HUES48 (cell line): ENCODE results near the gene APEX2.

Source experiments
- H3K27ac ChIP-seq: one replicate; pipeline ENCODE4 v1.7.0; 2013; ENCODE audit warnings: low read depth, low read length, inconsistent platforms
- H3K27me3 ChIP-seq: 2 replicates; pipeline ENCODE4 v1.6.1; 2013; ENCODE audit warnings: mild to moderate bottlenecking, low read length; ENCODE audit not compliant: control insufficient read depth, insufficient read depth
- H3K36me3 ChIP-seq: 2 replicates; pipeline ENCODE4 v1.6.1; 2013; ENCODE audit warnings: low read length; ENCODE audit not compliant: control insufficient read depth, insufficient read depth
- H3K4me1 ChIP-seq: 2 replicates; pipeline ENCODE4 v1.6.1; 2013; ENCODE audit warnings: mild to moderate bottlenecking, low read length; ENCODE audit not compliant: control insufficient read depth, insufficient read depth
- H3K4me3 ChIP-seq: 2 replicates; pipeline ENCODE4 v1.5.1; 2013; ENCODE audit warnings: mild to moderate bottlenecking, low read depth, low read length
- H3K9ac ChIP-seq: 2 replicates; pipeline ENCODE4 v1.6.1; 2013; ENCODE audit warnings: mild to moderate bottlenecking, low read depth, low read length, moderate library complexity
- H3K9me3 ChIP-seq: 2 replicates; pipeline ENCODE4 v1.6.1; 2013; ENCODE audit warnings: low read length; ENCODE audit not compliant: control insufficient read depth, insufficient read depth

Gene APEX2

DNA sequence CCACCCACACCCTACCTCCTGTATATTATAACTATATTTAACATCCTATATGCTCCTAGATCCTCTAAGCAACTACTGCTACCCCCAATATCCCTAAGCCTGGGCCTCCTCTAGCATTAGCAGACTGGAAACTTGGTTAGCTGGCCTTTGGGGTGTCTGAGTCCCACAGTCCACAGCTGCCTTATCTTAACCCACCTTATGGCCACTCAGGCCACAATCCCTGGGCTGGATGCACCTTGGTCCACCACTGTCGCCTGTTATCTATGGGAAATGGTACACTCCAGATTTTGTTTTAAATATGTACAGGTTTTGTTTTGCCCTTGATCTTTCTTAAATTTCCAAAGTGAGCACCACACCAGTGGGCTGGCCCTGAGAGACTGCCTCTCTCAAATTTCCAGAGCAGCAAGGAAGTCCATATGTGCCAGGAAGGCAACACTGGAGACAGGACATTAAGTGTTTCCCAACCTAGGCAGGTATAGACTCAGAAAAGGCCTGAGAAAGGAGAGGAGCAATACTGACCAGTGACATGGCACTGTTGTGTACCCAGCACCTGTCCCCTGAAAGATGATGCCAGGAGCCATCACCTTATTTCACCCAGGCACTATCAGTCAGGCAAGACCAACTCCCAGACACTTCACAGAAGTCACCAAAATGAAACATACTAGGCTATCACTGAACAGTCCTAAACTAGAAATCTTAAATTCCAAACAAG is 7.1 kb upstream of the APEX2 start:
- H3K36me3 ChIP-seq, result no peaks in the 10 kb centered on the region
- no peak overlapping the region for H3K27ac ChIP-seq
- no peaks in the 10 kb centered on the region for H3K27me3 ChIP-seq
- H3K9me3 ChIP-seq, result peaks cover 51% of the 10 kb centered on the region
- H3K9ac ChIP-seq, result no peak overlapping the region
- H3K4me3 ChIP-seq, result no peak overlapping the region
- H3K4me1 ChIP-seq, result no peaks in the 10 kb centered on the region

DNA sequence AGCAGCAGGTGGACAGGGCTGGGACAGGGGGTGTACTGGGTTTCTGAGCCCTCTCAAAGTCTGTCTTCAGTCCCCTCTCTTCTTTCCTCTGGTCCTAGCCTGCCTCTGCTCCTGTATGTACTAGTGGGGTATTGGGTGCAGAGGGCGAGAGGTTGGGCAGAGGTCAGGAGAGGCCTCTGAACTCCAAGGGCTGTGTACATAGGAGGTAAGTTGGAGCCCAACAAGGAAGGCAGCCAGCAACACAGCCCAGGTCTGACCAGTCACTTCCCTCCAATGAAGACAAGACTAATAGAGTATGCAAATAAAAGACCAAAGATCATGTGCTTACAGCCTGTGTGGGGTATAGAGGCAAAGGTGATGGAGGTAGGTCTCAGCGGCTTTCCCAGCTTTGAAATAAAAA is 6.1 kb upstream of the APEX2 start, which contains the start of gene PFKFB1:
Gene PFKFB1 (minus strand): TSS at position 90 of the 400 bp plus-strand sequence. CDS start 181 bp downstream, outside the sequence.
- no peak within 1 kb of the TSS for H3K27ac ChIP-seq
- H3K27me3 ChIP-seq, result no peaks in the 10 kb centered on the region
- no peak within 1 kb of the TSS for H3K4me3 ChIP-seq
- no peaks in the 10 kb centered on the region for H3K4me1 ChIP-seq
- no peak within 1 kb of the TSS for H3K9ac ChIP-seq
- H3K36me3 ChIP-seq, result no peaks in the 10 kb centered on the region
- peaks cover 51% of the 10 kb centered on the region for H3K9me3 ChIP-seq

DNA sequence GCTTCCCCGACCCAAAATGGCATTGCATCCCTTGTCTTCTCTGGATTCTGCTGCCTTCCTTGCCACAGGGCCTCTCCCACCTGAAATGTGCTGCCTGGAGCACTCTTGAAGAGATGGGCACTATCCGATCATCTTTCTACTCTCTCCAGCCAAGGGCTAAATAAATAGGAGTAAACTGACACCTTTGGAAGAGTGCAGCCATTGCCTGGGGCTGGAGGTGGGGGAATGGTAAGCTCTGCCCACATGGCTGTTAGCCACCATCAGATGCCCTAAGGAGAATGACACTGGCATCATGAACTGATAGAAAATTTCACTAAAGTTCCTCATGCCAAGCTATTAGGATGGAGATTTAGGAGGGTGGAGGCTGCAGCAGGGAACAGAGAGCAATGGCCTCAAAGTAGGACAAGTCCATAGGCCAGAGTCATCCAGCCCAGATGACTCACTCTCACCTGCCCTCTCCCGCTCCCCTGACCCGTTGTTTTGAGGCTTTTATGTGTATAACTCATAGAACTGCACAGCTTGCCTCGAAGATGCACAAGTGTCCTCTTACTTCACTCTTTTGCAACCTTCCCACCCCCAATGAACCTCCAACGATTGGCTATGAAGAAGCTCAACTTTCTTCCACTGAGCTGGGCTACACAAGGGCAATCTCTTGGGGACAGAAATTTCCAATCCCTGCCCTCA is 5.4 kb upstream of the APEX2 start:
- H3K4me1 ChIP-seq, result no peaks in the 10 kb centered on the region
- H3K9me3 ChIP-seq, result peaks cover 49% of the 10 kb centered on the region
- H3K9ac ChIP-seq, result no peak overlapping the region
- H3K4me3 ChIP-seq, result no peak overlapping the region
- H3K36me3 ChIP-seq, result no peaks in the 10 kb centered on the region
- no peaks in the 10 kb centered on the region for H3K27me3 ChIP-seq
- H3K27ac ChIP-seq, result no peak overlapping the region

DNA sequence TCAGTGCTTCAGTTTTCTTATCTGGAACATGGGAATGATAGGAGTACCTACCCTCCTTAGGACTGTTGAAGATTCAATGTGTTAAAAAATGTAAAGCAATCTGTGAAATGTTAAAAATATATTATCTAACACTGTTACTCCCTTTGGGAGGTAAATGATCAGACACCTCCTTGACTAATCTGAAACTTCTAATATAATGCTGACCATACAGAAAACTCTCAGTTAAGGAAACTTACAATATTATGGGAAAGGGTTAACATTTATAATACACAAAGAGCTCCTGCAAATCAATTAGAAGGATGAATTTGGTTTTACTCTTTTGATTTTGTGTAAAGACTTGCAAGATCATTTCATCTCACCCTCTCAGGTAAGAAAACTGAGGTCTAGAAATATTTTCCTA is 4.5 kb upstream of the APEX2 start:
- H3K27ac ChIP-seq, result no peak overlapping the region
- H3K9ac ChIP-seq, result no peak overlapping the region
- H3K9me3 ChIP-seq, result peaks cover 45% of the 10 kb centered on the region
- H3K4me3 ChIP-seq, result no peak overlapping the region
- H3K4me1 ChIP-seq, result no peaks in the 10 kb centered on the region
- H3K27me3 ChIP-seq, result no peaks in the 10 kb centered on the region
- no peaks in the 10 kb centered on the region for H3K36me3 ChIP-seq

DNA sequence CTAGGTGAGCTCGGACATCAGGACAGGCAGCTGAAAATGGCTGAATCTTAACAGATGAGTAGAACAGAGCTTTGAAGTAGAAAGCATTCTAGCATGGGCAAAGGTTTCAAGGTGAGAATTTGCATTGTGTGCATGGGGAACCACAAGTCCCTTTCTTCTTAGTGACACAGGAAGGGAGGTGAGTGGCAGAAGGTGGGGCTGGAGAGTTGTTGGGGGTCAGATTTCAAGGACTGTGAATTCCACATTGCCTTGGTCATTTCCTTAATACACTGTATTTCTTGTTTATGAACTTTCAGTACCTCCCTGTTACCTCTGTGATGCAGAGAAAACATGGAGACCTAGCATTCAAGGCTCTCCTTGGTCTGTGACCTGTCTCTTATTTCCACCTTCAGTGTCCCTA is 4.1 kb downstream of the APEX2 start:
- no peak overlapping the region for H3K4me3 ChIP-seq
- no peak overlapping the region for H3K9ac ChIP-seq
- no peak overlapping the region for H3K27ac ChIP-seq
- H3K4me1 ChIP-seq, result no peaks in the 10 kb centered on the region
- H3K36me3 ChIP-seq, result peaks cover 53% of the 10 kb centered on the region
- no peaks in the 10 kb centered on the region for H3K27me3 ChIP-seq
- H3K9me3 ChIP-seq, result peaks cover 46% of the 10 kb centered on the region

DNA sequence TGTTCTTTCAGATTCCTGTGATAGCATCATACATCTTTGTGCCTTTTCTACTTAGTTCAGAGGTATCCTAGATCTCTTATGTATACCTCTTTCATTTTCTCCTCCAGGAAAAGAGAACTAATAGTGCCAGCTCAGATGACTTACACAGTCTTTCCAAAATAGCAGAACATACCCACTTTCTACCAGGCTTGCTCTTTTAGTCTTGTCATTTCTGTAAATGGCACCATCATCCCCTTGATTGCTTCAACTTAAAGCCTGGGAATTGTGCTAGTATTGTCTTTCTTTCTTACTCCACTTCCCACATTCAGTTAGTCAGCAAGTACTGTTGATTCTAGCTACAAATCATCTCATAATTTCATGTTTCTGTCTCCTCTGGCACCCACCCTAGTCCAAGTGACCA is 5.1 kb downstream of the APEX2 start:
- Histone ChIP-seq H3K27me3 (no peaks in the 10 kb centered on the region), H3K27ac (no peak overlapping the region), H3K4me1 (no peaks in the 10 kb centered on the region), H3K36me3 (peaks cover 53% of the 10 kb centered on the region), H3K9ac (no peak overlapping the region), H3K4me3 (no peak overlapping the region), H3K9me3 (peaks cover 46% of the 10 kb centered on the region)

DNA sequence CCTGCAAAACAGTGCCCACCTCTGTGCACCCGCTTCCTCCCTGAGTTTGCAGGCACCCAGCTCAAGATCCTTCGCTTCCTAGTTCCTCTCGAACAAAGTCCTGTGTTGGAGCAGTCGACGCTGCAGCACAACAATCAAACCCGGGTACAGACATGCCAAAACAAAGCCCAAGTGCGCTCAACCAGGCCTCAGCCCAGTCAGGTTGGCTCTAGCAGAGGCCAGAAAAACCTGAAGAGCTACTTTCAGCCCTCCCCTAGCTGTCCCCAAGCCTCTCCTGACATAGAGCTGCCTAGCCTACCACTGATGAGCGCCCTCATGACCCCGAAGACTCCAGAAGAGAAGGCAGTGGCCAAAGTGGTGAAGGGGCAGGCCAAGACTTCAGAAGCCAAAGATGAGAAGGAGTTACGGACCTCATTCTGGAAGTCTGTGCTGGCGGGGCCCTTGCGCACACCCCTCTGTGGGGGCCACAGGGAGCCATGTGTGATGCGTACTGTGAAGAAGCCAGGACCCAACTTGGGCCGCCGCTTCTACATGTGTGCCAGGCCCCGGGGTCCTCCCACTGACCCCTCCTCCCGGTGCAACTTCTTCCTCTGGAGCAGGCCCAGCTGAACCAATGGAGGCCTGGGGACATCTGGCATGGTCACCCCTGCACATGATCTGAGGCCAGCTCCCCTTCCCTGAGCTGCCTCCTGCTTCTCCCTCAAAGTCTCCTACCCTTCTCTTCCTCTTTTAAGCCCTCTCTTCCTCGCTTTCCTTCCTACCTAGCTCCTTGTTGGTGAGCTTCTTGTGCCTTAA is 6.9 kb downstream of the APEX2 start:
- Histone ChIP-seq H3K4me1 (no peaks in the 10 kb centered on the region), H3K9ac (no peak overlapping the region), H3K36me3 (peaks cover 49% of the 10 kb centered on the region), H3K4me3 (no peak overlapping the region), H3K9me3 (peaks cover 44% of the 10 kb centered on the region), H3K27ac (no peak overlapping the region), H3K27me3 (no peaks in the 10 kb centered on the region)

DNA sequence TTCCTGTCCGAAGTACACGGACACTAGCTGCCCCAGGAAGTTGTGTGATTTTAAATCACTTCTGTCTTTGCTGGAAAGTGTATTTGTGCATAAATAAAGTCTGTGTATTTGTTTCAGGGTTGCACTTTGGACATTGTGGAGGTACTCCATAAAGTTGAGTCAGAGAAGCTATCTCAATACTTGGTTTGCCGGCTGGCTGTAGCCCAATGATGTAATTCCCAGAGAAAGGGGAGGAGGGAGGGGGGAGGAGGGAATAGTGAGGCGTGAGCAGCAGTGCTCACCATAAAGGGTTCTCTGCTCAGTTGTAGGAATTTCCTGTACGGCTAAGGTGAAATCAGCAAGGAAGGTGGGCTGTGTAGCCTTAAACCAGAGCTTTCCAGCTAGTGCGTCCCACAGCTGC is 7.5 kb downstream of the APEX2 start:
- H3K27me3 ChIP-seq, result no peaks in the 10 kb centered on the region
- H3K9me3 ChIP-seq, result peaks cover 38% of the 10 kb centered on the region
- H3K4me1 ChIP-seq, result no peaks in the 10 kb centered on the region
- no peak overlapping the region for H3K9ac ChIP-seq
- no peak overlapping the region for H3K27ac ChIP-seq
- H3K4me3 ChIP-seq, result no peak overlapping the region
- H3K36me3 ChIP-seq, result peaks cover 45% of the 10 kb centered on the region

DNA sequence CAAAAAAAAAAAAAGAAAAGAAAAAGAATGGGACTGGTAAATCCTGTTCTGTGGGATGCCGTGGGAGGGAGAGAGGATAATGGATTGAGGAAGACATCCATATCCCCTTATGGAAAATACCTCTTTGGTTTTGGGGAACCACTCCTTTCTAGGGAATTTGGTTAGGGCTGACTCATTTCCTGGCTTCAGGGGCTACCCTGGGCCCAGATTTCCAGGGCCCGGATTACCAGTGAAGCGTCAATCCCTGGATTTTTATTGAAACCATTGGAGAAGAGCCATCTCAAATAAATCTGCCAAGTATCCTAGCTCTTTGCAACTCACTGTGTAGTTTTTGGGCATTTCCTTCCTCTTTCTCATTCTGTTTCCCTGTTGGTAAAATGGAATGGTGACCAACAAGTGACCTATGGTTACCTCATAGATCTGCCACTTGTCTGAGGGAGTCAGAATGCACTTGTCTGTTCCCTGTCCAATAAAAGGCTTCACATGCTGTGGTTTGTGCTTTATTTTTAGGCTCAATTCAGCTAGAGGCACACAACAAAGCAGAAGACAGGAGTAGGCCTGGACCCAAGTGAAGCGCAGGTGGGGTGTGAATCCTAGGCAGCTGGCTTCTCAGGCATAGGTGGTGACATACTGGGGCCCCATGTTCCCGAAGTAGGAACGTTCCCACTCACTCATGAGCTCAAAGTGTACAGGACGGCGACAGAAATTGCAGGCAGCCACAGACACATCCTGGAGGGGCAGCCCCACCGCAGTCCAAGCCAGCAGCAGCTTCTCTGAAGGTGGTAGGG is 8.6 kb downstream of the APEX2 start:
- no peak overlapping the region for H3K9ac ChIP-seq
- no peak overlapping the region for H3K27ac ChIP-seq
- H3K4me1 ChIP-seq, result no peaks in the 10 kb centered on the region
- peaks cover 35% of the 10 kb centered on the region for H3K9me3 ChIP-seq
- H3K4me3 ChIP-seq, result no peak overlapping the region
- H3K27me3 ChIP-seq, result no peaks in the 10 kb centered on the region
- peaks cover 34% of the 10 kb centered on the region for H3K36me3 ChIP-seq

DNA sequence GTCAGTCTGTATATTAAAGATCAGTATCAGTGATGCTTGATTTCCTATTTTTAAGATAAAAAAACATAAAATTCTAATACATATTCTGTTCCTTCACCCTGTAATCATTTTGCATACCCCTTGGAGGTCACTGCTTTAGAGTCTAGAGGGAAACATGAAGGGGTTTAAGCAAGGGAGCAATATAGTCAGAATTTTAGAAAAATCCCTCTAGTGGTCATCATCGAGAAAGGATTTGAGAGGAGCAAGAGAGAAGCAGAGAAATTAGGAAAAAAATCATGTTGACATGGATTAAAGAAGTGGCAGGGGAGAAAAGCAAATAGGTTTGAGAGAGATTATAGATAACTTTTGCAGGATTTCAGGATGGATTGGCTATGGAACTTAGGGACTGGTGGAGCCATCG is 11.1 kb downstream of the APEX2 start:
- H3K9me3 ChIP-seq, result peaks cover 21% of the 10 kb centered on the region
- H3K4me3 ChIP-seq, result no peak overlapping the region
- no peak overlapping the region for H3K9ac ChIP-seq
- H3K36me3 ChIP-seq, result peaks cover 10% of the 10 kb centered on the region
- no peaks in the 10 kb centered on the region for H3K27me3 ChIP-seq
- no peak overlapping the region for H3K27ac ChIP-seq
- H3K4me1 ChIP-seq, result no peaks in the 10 kb centered on the region
